ENCODE measurements around the gene CGRRF1. TPM values are rescaled to one million over a fixed set of nuclear protein-coding genes. Genes with fewer than 3 reads are reported as not detected.

The CGRRF1 gene, protein sequence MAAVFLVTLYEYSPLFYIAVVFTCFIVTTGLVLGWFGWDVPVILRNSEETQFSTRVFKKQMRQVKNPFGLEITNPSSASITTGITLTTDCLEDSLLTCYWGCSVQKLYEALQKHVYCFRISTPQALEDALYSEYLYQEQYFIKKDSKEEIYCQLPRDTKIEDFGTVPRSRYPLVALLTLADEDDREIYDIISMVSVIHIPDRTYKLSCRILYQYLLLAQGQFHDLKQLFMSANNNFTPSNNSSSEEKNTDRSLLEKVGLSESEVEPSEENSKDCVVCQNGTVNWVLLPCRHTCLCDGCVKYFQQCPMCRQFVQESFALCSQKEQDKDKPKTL
- 10 to 100 TPM in 2 of 4 donors, 1 to 10 TPM in 2; 5.7 to 14.0 (median 10.2) TPM for total RNA-seq

DNA sequence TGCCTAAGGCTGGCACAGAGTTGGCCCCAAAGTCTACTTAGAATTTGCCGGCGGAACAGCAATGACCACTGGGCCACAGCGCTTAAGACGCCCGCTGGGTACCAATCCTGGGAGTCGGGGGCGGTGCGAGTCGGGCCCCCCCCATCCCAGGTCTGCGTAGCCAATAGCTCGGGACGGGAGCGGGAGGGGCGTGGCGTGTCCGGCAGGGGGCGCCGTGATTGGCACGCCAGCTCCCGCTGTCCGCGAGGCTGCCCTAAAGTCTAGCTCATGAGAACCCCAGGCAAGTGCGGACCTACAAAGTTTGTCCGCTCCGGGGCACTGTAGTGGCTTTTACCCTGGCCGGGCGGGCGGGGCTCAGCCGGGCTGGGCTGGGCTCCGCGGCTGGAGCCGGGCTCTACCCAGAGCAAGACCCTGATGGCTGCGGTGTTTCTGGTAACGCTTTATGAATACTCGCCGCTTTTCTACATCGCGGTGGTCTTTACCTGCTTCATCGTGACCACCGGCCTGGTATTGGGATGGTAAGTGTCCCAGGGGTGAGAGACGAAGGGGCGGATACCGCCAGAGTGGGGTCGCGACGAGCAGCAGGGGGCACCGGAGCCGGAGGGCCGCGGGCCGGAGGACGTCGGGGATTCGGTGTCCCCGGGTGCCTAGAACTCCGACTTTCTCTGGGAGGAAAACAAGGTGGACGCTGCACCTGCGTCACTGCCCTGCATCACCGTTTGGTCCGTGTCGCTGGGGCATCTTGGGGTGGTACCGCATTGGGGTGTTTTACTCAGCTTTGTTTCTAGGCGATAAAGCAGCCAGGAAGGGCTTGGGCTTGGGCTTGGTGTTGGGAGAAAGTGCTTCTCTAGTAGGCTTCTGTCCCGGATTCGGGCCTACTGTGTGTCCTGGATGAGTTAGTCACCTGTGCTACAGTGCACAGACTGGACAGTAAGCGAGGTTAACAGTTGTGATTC, at the start of gene CGRRF1:
CGRRF1 (plus strand) TSS at position 361 of the 956 bp plus-strand sequence; CDS start at position 415, 54 bp downstream.
- H3K4me3 ChIP-seq (ENCODE audit: low read depth, poor library complexity, severe bottlenecking) = peak within 1 kb of the TSS; percentile 76
- peak; percentile 95 to 99 for DNase-seq (ENCODE audit: low spot score in 2 of 2)
- TF ChIP-seq, protein P1, sequence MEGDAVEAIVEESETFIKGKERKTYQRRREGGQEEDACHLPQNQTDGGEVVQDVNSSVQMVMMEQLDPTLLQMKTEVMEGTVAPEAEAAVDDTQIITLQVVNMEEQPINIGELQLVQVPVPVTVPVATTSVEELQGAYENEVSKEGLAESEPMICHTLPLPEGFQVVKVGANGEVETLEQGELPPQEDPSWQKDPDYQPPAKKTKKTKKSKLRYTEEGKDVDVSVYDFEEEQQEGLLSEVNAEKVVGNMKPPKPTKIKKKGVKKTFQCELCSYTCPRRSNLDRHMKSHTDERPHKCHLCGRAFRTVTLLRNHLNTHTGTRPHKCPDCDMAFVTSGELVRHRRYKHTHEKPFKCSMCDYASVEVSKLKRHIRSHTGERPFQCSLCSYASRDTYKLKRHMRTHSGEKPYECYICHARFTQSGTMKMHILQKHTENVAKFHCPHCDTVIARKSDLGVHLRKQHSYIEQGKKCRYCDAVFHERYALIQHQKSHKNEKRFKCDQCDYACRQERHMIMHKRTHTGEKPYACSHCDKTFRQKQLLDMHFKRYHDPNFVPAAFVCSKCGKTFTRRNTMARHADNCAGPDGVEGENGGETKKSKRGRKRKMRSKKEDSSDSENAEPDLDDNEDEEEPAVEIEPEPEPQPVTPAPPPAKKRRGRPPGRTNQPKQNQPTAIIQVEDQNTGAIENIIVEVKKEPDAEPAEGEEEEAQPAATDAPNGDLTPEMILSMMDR (IDR thresholded peaks at IDR 0.05) = no peak
- TF ChIP-seq POLR2A (IDR thresholded peaks at IDR 0.05) = no peak
- intact Hi-C loops (cut with DNase I; ENCODE audit: low total_unique reads) = no loop called here
- 0 to 2% methylated on average over 51 to 61 of the region's 66 CpGs for WGBS, 2 donors

DNA sequence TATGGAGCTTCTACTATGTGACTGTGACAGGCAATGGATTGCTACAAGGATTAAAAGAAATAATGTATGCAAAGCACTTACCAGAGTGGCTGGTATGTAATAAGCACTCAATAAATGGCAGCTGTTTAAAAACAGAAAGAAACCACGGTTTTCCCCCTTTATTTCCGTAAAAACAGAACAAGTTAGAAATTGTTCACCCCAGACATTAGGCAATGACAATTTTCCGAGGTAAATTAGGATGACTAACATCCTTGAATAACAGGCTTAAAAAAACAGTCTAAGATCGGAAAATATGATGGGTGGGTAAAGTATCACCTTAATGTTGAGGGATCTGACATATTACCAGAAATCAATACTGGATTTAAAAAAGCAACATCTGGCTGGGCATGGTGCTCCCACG, 47.7 kb upstream of the CGRRF1 start:
- 57 to 60% methylated on average over 5 of the region's 5 CpGs for WGBS, 2 donors
- intact Hi-C loops (cut with DNase I; ENCODE audit: low total_unique reads) = no loop called here
- TF ChIP-seq, protein P1 (IDR thresholded peaks at IDR 0.05) = no peak
- no peak for TF ChIP-seq POLR2A (IDR thresholded peaks at IDR 0.05)

DNA sequence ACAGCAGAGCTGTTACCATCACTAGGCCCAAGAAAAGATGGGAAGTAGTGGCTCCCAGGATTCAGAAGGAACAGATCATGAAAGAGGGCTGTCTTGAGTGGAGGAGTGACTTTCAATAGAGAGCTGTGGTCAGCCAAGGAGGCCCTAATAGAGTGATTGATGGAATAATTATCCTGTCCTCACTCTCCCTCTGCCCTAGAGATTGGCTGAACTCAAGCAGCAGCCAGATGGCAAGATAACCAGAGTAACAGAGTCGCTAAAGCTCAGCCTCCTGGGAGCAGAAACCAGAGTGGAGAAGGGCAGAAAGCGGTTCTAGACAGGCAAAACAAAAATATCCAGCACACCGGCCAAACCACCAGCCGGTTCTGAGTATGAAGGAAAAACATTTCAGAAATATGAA, 44.1 kb upstream of the CGRRF1 start:
- WGBS, 2 donors = 66 to 75% methylated on average over 4 of the region's 4 CpGs

More for the DNA sequence above, 47.7 kb upstream of the CGRRF1 start:
- no peak overlapping the region for H3K4me3 ChIP-seq (ENCODE audit: low read depth, poor library complexity, severe bottlenecking)
- DNase-seq (ENCODE audit: low spot score in 2 of 2) = no peak

DNA sequence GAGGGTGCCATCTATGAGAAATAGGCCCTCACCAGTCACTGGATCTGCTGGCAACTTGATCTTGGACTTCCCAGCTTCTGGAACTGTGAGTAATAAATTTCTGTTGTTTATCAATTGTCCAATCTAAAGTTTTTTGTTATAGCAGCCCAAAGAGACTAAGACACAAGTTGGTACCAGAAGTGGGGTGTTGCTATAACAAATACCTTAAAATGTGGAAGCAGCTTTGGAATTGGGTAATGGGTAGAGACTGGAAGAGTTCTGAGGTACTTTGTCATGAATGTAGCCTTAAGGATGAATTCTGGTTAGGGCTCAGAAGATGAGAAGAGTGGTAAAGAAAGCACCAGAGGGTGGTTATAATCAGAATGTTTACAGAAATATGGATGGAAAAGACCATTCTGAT, 42.4 kb upstream of the CGRRF1 start:
- no peak for TF ChIP-seq POLR2A (IDR thresholded peaks at IDR 0.05)
- TF ChIP-seq, protein P1 (IDR thresholded peaks at IDR 0.05) = no peak
- no peak for DNase-seq (ENCODE audit: low spot score in 2 of 2)
- intact Hi-C loops (cut with DNase I; ENCODE audit: low total_unique reads) = no loop called here

More for the DNA sequence above, 44.1 kb upstream of the CGRRF1 start:
- no peak overlapping the region for H3K4me3 ChIP-seq (ENCODE audit: low read depth, poor library complexity, severe bottlenecking)
- DNase-seq (ENCODE audit: low spot score in 2 of 2) = no peak
- intact Hi-C loops (cut with DNase I; ENCODE audit: low total_unique reads) = no loop called here
- TF ChIP-seq, protein P1 (IDR thresholded peaks at IDR 0.05) = no peak
- no peak for TF ChIP-seq POLR2A (IDR thresholded peaks at IDR 0.05)

DNA sequence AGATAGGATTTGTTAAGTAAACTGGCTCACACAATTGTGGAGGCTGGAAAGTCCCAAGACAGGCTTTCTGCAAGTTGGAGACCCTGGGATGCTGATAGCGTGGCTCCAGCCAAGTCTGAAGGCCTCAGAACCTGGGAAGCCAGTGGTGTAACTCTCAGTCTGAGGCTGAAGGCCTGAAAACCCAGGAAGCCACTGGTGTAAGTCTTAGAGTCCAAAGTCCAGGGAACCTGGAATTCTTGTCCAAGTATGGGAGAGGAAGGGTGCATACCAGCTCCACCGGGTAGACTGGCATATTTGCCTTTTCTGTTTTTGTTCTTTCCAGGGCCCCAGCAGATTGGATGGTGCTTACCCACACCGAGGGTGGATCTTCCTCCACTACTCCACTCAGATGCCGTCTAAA, 39.0 kb upstream of the CGRRF1 start:
- 92 to 95% methylated on average over 4 of the region's 4 CpGs for WGBS, 2 donors
- intact Hi-C loops (cut with DNase I; ENCODE audit: low total_unique reads) = no loop called here
- TF ChIP-seq POLR2A (IDR thresholded peaks at IDR 0.05) = no peak
- no peak overlapping the region for H3K4me3 ChIP-seq (ENCODE audit: low read depth, poor library complexity, severe bottlenecking)
- DNase-seq (ENCODE audit: low spot score in 2 of 2) = no peak

More for the DNA sequence above, 42.4 kb upstream of the CGRRF1 start:
- H3K4me3 ChIP-seq (ENCODE audit: low read depth, poor library complexity, severe bottlenecking) = no peak overlapping the region

DNA sequence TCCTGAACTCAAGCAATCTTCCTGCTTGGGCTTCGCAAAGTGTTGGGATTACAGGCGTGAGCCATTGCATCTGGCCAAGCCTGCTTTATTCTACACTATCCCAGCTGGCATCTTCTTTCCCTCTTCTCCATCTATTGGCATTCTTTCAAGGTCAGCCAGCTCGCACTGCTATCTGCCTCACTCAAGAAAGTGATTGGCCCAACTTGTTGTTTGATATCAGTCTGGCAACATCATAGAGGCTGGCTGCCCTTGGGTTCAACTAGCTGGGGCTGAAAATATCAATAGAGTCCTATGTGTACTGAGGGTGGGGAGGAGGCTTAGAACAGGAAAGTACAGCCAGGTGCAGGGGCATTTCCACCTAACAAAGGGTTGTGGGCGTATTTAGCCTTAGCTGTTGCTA, 38.1 kb upstream of the CGRRF1 start:
- no peak for DNase-seq (ENCODE audit: low spot score in 2 of 2)
- H3K4me3 ChIP-seq (ENCODE audit: low read depth, poor library complexity, severe bottlenecking) = no peak overlapping the region
- intact Hi-C loops (cut with DNase I; ENCODE audit: low total_unique reads) = no loop called here
- no peak for TF ChIP-seq POLR2A (IDR thresholded peaks at IDR 0.05)
- TF ChIP-seq, protein P1 (IDR thresholded peaks at IDR 0.05) = no peak
- 84 to 93% methylated on average over 4 of the region's 4 CpGs for WGBS, 2 donors

Measured in lower leg skin (tissue), 4 donors.